ENCODE results near the gene DICER1. TPM values are rescaled to one million over a fixed set of nuclear protein-coding genes. Genes with fewer than 3 reads are reported as not detected.

Gene DICER1
- total and polyA plus RNA-seq, 2 donors (not counting 3 experiments of a cell fraction or from before 2014, with no cell fraction given): 8.3 to 43.6 TPM

DNA sequence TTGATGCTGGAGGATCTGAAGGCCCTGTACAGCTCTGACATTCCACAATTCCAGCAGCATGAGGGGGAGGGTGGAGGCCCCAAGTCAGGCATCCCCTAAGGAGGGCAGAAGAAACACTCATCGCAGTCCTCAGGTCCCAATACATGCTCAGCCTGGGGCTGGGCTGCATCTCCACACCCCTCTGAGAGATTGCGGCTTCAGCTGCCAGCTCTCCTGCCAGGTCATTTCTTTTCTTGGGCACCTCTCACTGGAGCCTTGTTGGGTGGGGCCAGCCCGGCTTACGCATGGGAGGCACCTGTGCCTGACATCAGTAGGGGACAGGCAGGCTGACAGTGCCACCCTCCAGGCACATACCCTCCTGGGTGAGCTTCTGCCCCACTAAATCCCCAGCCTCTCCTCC is 89.8 kb downstream of the DICER1 start:
- H3K27ac ChIP-seq (ENCODE audit: insufficient read depth, low read depth, low read length): no peak overlapping the region
- H3K9ac ChIP-seq (replicated peaks; ENCODE audit: extremely low read depth, insufficient read depth, low read length): no peak overlapping the region
- no peak for TF ChIP-seq FOS (IDR thresholded peaks at IDR 0.05; ENCODE audit: borderline replicate concordance, insufficient read depth, low read length)
- no peak for TF ChIP-seq POLR2AphosphoS5 (IDR thresholded peaks at IDR 0.05; ENCODE audit: insufficient read depth, low read depth, low read length)
- no peak for TF ChIP-seq GATA2 (IDR thresholded peaks at IDR 0.05; ENCODE audit: insufficient read depth, insufficient read length, low read depth, low read length)
- TF ChIP-seq POLR2A (IDR thresholded peaks at IDR 0.05; ENCODE audit: low read depth, low read length): no peak
- TF ChIP-seq CTCF (IDR thresholded peaks at IDR 0.05; ENCODE audit: extremely low read depth in 1 of 2, insufficient read depth in 1 of 2, low read depth in 1 of 2, low read length in 2 of 2): no peak
- TF ChIP-seq JUN (IDR thresholded peaks at IDR 0.05; ENCODE audit: borderline replicate concordance, insufficient read depth, insufficient read length, low read depth): no peak
- TF ChIP-seq MAX (IDR thresholded peaks at IDR 0.05; ENCODE audit: insufficient read depth, insufficient read length): no peak
- TF ChIP-seq EZH2 (IDR thresholded peaks at IDR 0.05; ENCODE audit: borderline replicate concordance, low read depth, low read length, severe bottlenecking): no peak
- no peak for TF ChIP-seq MYC (IDR thresholded peaks at IDR 0.05; ENCODE audit: low read depth, low read length)
- no peaks in the 10 kb centered on the region for H3K9me3 ChIP-seq (replicated peaks; ENCODE audit: control insufficient read depth, insufficient read depth, low read length)
- FAIRE-seq (no peak), DNase-seq (ENCODE audit: low read depth, low spot score) (no peak)
- intact Hi-C loops (cut with micrococcal nuclease): no loop called here
- H3K27me3 ChIP-seq (ENCODE audit: control insufficient read depth in 2 of 2, insufficient read depth in 2 of 2, low read length in 2 of 2): no peaks in the 10 kb centered on the region
- H3K4me2 ChIP-seq (ENCODE audit: insufficient read depth, low read length): no peak overlapping the region
- no peak overlapping the region for H3K4me3 ChIP-seq (replicated peaks in 1 of 3; ENCODE audit: insufficient read depth in 1 of 3, low read depth in 1 of 3, low read length in 3 of 3)
- H3K9me1 ChIP-seq (replicated peaks; ENCODE audit: control insufficient read depth, extremely low read depth, insufficient read depth, low read length): no peaks in the 10 kb centered on the region
- CTCF ChIA-PET: no interaction called here
- H3K4me1 ChIP-seq (ENCODE audit: control insufficient read depth, extremely low read depth, insufficient read depth, low read length): no peaks in the 10 kb centered on the region
- dilution Hi-C loops (cut with MboI; ENCODE audit: extremely low pct_ligation_motif_present, low sequenced_read_pairs): no loop called here
- H4K20me1 ChIP-seq (replicated peaks; ENCODE audit: control insufficient read depth, extremely low read depth, insufficient read depth, low read length): no peaks in the 10 kb centered on the region
- no peaks in the 10 kb centered on the region for H3K36me3 ChIP-seq (ENCODE audit: control insufficient read depth in 2 of 2, extremely low read depth in 1 of 2, insufficient read depth in 2 of 2, low read length in 2 of 2)
- no peak overlapping the region for H2AFZ ChIP-seq (ENCODE audit: low read depth, low read length)
- BruUV-seq (replicated peaks): no TSS peak
- H3K79me2 ChIP-seq (ENCODE audit: control insufficient read depth, insufficient read depth, low read length): no peaks in the 10 kb centered on the region
- POLR2A ChIA-PET: no interaction called here
